T-helper 22 cell (primary cell): ENCODE results near the gene PITX3.
A peak's percentile ranks its signal among the peaks of the same experiment; 100 is the strongest.
"Not testable (repeated sequence)": the region's sequence is repeated elsewhere in the genome, so short reads cannot be mapped to it uniquely, and the experiment has no call there.

ENCODE experiments used
- DNase-seq: peaks from one replicate; pipeline ENCODE4 v3.0.0-alpha.2; 2020; ENCODE audit warnings: low read depth

Gene PITX3

GRCh38 chr10:102225646-102226541 lies 15.4 kb downstream of the PITX3 start, which contains the start of gene ELOVL3:
Gene ELOVL3, plus strand, starts transcription at chr10:102226299. Its CDS starts 250 bp downstream, at chr10:102226549.
- DNase-seq: peak; percentile 77

- no peak for DNase-seq
These were observed 18.5 kb downstream of the PITX3 start for GRCh38 chr10:102222797-102223196.

DNA sequence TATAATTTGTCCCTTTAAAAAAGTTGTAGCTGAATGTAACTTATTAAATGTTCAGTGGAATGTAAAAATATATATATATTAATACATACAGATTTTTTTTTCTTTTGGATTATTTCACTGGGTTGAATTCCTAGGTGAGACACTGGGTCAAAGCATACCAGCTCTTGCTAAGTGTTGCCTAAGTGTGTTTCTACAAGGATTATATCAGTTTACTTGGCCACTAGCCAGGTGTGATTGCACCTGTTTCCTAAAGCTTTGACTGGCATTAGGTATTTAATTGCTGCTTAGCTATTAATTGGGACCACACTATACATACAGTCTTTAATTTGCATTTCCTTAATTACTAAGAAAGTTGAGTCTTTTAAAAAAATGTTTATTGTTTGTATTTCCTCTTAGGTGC lies 20.7 kb downstream of the PITX3 start:
- DNase-seq: no peak

DNA sequence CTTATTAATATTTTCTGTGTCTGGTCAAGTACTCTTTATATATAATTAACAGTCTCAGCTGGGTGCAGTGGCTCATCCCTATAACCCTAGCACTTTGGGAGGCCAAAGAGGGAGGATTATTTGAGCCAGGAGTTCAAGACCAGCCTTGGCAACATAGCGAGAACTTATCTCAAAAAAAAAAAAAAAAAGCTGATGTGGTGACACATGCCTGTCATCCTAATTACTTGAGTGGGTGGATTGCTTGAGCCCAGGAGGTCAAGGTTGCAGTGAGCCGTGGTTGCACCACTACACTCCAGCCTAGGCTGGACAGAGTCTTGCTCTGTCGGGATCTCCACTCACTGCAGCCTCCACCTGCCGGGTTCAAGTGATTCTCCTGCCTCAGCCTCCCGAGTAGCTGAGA lies 21.9 kb downstream of the PITX3 start:
- DNase-seq: no peak

DNA sequence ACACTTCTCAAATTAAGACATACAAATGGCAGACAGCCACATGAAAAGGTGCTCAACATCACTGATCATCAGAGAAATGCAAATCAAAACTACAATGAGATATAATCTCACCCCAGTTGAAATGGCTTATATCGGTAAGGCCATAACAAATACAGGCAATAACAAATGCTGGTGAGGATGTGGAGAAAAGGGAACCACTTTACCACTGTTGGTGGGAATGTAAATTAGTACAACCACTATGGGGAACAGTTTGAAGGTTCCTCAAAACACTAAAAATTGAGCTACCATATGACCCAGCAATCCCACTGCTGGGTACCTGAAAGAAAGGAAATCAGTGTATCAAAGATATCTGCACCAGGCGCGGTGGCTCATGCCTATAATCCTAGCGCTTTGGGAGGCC lies 27.7 kb downstream of the PITX3 start:
- DNase-seq: not testable (repeated sequence)

GRCh38 chr10:102211615-102212299 lies 29.6 kb downstream of the PITX3 start:
- no peak for DNase-seq

- no peak for DNase-seq
These were observed 32.8 kb downstream of the PITX3 start for GRCh38 chr10:102208311-102209035.

DNA sequence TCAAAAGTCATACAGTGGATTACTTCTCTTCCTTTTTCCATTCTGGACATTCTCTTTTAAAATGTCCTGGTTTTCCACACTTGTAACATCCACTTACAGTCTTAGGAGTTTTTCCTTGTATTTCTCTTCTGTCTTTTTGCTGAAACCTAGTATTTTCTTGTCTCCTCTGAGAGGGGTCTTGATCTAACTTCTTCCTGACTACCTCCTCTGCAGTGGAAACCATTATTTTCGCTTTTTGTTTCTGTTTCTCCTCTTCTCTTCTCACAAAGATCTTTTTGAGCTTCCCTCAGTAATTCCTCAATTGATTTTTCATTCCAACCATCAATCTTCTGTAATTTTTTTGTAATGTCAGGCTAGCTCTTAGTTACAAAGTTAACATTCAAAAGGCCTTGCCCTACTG lies 38.9 kb downstream of the PITX3 start:
- DNase-seq: no peak

- DNase-seq: no peak
These were observed 40.3 kb downstream of the PITX3 start for GRCh38 chr10:102200751-102201640.

- no peak for DNase-seq
These were observed 43.3 kb downstream of the PITX3 start for GRCh38 chr10:102198027-102198426.

GRCh38 chr10:102196893-102197292 lies 44.4 kb downstream of the PITX3 start:
- no peak for DNase-seq

- no peak for DNase-seq
These were observed 45.9 kb downstream of the PITX3 start for GRCh38 chr10:102195296-102195870.

- no peak for DNase-seq
These were observed 49.4 kb downstream of the PITX3 start for GRCh38 chr10:102191956-102192355.

GRCh38 chr10:102188941-102189898 lies 52.1 kb downstream of the PITX3 start:
- DNase-seq: not testable (repeated sequence)

GRCh38 chr10:102188298-102188940 lies 52.9 kb downstream of the PITX3 start:
- DNase-seq: no peak

- DNase-seq: no peak
These were observed 55.3 kb downstream of the PITX3 start for GRCh38 chr10:102185811-102186527.

DNA sequence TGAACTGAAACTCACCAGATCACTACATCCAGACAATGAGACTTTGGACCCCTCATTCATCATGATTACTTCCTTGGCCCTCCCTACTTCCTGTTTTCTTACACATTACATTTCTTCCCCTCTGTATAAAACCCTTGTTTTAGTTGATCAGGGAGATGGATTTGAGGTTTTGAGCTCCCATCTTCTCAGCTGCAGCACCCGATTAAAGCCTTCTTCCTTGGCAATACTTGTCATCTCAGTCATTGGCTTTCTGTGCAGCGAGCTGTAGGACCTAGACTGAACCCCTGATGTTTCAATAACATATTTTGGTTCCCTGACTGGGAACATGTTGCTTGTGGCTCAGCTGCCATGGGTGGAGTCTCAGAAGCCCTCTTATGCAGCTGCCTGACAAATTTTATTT lies 56.0 kb downstream of the PITX3 start:
- DNase-seq: no peak

DNA sequence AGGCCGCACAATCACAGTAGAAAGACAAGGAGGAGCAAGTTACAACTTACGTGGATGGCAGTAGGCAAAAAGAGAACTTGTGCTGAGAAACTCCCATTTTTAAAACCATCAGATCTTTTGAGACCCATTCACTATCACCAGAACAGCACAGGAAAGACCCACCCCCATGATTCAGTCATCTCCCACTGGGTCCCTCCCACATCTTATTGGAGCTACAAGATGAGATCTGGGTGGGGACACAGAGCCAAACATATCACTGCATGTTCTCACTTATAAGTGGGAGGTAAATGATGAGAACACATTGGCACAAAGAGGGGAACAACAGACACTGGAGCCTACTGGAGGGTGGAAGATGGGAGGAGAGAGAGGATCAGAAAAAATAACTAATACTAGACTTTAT lies 56.7 kb downstream of the PITX3 start:
- DNase-seq: no peak
